ENCODE data around the gene SCRT2.

DNA sequence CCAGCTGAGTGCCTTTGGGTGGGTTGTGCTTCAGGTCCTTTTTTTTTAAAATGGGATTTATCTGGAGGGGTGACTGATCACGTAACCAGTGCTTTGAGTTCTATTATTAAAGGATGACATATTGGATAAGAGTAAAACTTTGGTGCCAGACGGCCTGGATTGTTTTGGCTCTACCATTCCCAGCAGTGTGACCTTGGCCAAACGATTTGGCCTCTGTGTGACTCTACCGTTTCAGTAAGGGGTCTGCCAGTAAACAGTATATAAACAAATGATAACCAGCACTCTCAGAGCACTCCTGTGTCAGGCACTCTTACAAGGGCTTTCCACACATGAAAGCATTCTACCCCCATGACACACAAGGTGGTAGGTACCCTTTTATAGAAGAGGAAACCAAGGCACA lies 8.7 kb downstream of the SCRT2 start:
- TF ChIP-seq SMC3 (IDR thresholded peaks at IDR 0.05; ENCODE audit: low read depth, low read length) = no peak
- TF ChIP-seq, protein P1, sequence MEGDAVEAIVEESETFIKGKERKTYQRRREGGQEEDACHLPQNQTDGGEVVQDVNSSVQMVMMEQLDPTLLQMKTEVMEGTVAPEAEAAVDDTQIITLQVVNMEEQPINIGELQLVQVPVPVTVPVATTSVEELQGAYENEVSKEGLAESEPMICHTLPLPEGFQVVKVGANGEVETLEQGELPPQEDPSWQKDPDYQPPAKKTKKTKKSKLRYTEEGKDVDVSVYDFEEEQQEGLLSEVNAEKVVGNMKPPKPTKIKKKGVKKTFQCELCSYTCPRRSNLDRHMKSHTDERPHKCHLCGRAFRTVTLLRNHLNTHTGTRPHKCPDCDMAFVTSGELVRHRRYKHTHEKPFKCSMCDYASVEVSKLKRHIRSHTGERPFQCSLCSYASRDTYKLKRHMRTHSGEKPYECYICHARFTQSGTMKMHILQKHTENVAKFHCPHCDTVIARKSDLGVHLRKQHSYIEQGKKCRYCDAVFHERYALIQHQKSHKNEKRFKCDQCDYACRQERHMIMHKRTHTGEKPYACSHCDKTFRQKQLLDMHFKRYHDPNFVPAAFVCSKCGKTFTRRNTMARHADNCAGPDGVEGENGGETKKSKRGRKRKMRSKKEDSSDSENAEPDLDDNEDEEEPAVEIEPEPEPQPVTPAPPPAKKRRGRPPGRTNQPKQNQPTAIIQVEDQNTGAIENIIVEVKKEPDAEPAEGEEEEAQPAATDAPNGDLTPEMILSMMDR (conservative IDR thresholded peaks at IDR 0.05; ENCODE audit: low read depth, low read length) = no peak
- TF ChIP-seq RAD21 (IDR thresholded peaks at IDR 0.05; ENCODE audit: low read length) = no peak
- TF ChIP-seq POLR2A (IDR thresholded peaks at IDR 0.05; ENCODE audit: low read depth, low read length) = no peak
- TF ChIP-seq CEBPB (IDR thresholded peaks at IDR 0.05; ENCODE audit: low read depth, low read length) = no peak
- TF ChIP-seq MXI1 (IDR thresholded peaks at IDR 0.05; ENCODE audit: borderline replicate concordance, low read depth, low read length) = no peak
- TF ChIP-seq RCOR1 (IDR thresholded peaks at IDR 0.05; ENCODE audit: insufficient replicate concordance, low read length) = no peak
- TF ChIP-seq MAZ (IDR thresholded peaks at IDR 0.05; ENCODE audit: borderline replicate concordance, low read depth, low read length) = no peak
- TF ChIP-seq FOS (IDR thresholded peaks at IDR 0.05; ENCODE audit: low read depth, low read length) = no peak
- TF ChIP-seq, protein P2, sequence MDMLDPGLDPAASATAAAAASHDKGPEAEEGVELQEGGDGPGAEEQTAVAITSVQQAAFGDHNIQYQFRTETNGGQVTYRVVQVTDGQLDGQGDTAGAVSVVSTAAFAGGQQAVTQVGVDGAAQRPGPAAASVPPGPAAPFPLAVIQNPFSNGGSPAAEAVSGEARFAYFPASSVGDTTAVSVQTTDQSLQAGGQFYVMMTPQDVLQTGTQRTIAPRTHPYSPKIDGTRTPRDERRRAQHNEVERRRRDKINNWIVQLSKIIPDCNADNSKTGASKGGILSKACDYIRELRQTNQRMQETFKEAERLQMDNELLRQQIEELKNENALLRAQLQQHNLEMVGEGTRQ (IDR thresholded peaks at IDR 0.05; ENCODE audit: low read depth, low read length) = no peak
